Mammary epithelial cell (primary cell): Measurements from ENCODE around the gene TSHZ3.

Experiments
- EZH2 ChIP-seq: IDR thresholded peaks from 2 replicates; pipeline ENCODE4 v1.6.1; 2012; ENCODE audit warnings: low read length, inconsistent platforms, borderline replicate concordance
- TF ChIP-seq, protein P1 (sequence below), 2 donors: IDR thresholded peaks in 1 of 2; conservative IDR thresholded peaks in 1 of 2; 2 replicates each; pipeline ENCODE4 v1.5.1; 2011 to 2012; ENCODE audit warnings: inconsistent platforms in 2 of 2, low read length in 2 of 2, mild to moderate bottlenecking in 2 of 2, control low read depth in 1 of 2, low read depth in 1 of 2; ENCODE audit not compliant: insufficient read depth in 1 of 2; ENCODE audit errors: extremely low read depth in 1 of 2

DNA sequence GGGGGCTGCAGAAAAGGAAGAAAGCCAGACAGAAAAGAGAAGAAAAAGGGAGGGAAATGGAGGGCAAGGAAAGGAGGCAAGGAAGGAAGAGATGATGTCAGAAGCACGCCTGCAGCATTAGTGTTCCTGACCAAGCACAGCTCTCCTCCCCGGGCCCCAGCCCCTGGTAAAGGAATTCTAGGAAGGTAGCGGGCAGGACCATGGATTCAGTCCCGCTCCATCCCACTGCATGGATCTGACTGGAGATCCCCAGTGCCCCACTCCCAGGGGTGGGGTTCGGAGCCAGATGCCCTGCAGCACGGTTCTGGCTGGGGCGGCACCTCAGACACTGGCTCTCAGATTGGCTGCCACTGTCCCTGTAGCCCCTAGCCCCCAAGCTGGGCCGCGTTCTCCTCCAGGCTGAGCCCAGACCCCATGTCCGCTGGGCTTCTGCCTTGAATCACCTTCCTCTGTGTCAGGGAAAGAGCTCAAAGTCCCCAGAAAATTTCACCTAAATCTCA, 59.8 kb downstream of the TSHZ3 start:
- TF ChIP-seq, protein P1, sequence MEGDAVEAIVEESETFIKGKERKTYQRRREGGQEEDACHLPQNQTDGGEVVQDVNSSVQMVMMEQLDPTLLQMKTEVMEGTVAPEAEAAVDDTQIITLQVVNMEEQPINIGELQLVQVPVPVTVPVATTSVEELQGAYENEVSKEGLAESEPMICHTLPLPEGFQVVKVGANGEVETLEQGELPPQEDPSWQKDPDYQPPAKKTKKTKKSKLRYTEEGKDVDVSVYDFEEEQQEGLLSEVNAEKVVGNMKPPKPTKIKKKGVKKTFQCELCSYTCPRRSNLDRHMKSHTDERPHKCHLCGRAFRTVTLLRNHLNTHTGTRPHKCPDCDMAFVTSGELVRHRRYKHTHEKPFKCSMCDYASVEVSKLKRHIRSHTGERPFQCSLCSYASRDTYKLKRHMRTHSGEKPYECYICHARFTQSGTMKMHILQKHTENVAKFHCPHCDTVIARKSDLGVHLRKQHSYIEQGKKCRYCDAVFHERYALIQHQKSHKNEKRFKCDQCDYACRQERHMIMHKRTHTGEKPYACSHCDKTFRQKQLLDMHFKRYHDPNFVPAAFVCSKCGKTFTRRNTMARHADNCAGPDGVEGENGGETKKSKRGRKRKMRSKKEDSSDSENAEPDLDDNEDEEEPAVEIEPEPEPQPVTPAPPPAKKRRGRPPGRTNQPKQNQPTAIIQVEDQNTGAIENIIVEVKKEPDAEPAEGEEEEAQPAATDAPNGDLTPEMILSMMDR (conservative IDR thresholded peaks at IDR 0.05 in 1 of 2, IDR thresholded peaks at IDR 0.05 in 1 of 2; ENCODE audit: extremely low read depth in 1 of 2, insufficient read depth in 1 of 2, low read depth in 1 of 2, low read length in 2 of 2): no peak
- TF ChIP-seq EZH2: no peak
